GM12878 (cell line): ENCODE data around the gene ZYX.

Experiments used
- ATF2 ChIP-seq: IDR thresholded peaks from 2 replicates; pipeline ENCODE4 v1.6.1; 2012; ENCODE audit warnings: low read length, inconsistent platforms
- JUND ChIP-seq: IDR thresholded peaks from 2 replicates; pipeline ENCODE4 v1.6.1; 2012; ENCODE audit warnings: low read depth, mild to moderate bottlenecking, low read length, improper control_type of control experiment, moderate library complexity
- POLR2A ChIP-seq: IDR thresholded peaks from 2 replicates; pipeline ENCODE4 v1.6.1; 2011; ENCODE audit warnings: low read depth, mild to moderate bottlenecking, low read length
- POLR2AphosphoS5 ChIP-seq: IDR thresholded peaks from 2 replicates; pipeline ENCODE4 v1.6.1; 2011; ENCODE audit warnings: mild to moderate bottlenecking, low read length, inconsistent platforms
- SMAD1 ChIP-seq: fragments of 450-650 bp; IDR thresholded peaks from 2 replicates; pipeline ENCODE4 v1.6.1; 2018; ENCODE audit warnings: mild to moderate bottlenecking, low read depth; ENCODE audit not compliant: partially characterized antibody
- ZNF274 ChIP-seq: IDR thresholded peaks from one replicate; pipeline ENCODE4 v1.8.0; 2011; ENCODE audit not compliant: insufficient read length, insufficient read depth

- TF ChIP-seq POLR2AphosphoS5 (no peak), POLR2A (no peak), ATF2 (no peak), ZNF274 (no peak), JUND (no peak), SMAD1 (no peak)
These were observed 37.7 kb downstream of the ZYX start for GRCh38 chr7:143418681-143419458.
